GM18502 (cell line): ENCODE data around the gene SCG5.

ENCODE experiments used
- ATAC-seq: cut with Tn5 transposase; IDR thresholded peaks from one replicate; pipeline ENCODE4 v1.9.1; 2021; ENCODE audit warnings: mild to moderate bottlenecking; ENCODE audit not compliant: unreplicated experiment, poor library complexity

Gene SCG5

DNA sequence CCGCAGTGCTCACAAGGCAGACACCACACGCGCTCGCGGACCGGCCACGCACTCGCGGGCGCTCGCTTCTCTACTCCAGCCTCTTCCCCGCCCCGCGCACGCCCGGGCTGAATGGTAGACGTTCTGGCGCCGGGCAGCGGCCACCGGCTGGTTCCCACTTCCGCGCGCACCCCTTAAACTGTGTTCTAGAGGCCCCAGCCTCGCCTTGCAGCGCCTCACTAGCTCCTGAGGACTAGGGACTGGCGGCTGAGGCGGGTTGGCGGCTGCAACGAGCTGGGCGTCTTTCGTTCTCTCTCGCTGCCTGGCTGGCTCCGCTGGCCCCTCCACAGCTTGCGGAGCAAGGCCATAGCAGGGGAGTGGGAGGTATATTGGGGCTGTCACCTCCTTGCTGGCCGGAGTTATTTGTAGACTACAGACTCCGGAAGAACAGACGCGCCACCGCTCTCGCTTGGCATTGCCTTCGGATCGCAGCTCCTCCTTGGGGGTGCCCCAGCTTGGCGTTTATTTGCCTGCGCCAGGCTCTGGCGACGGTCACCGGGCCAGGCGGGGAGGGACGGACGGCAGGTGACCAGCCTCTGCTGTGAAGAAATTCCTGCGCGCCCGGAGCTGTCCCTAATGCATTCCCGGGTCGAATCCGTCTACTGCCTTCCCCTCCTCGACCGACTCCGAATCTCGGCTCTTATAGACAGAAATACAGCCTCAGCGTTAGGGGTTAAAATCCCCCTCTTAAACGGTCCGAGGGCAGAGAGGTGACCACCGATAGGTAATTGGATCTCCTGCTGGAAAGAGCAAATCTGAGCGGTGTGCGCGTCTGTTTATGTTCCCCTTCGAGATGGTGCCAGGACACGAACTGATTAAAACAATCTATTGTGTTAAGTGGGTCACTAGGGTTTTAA lies 77.6 kb downstream of the SCG5 start:
- ATAC-seq = no peak

DNA sequence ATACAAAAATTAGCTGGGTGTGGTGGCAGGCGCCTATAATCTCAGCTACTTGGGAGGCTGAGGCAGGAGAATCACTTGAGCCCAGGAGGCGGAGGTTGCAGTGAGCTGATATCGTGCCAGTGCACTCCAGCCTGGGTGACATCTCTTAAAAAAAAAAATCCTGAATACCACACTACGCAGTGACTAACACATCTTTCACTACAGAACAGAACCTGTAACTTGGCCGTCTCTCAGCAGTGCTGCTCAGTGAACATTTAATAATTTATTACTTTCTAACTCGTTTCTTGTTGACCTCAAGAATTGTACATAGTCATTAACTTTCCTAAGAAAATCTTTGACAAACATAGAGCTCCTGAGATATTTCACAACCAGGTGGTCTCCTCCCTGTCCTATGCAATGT lies 80.1 kb downstream of the SCG5 start:
- no peak for ATAC-seq

DNA sequence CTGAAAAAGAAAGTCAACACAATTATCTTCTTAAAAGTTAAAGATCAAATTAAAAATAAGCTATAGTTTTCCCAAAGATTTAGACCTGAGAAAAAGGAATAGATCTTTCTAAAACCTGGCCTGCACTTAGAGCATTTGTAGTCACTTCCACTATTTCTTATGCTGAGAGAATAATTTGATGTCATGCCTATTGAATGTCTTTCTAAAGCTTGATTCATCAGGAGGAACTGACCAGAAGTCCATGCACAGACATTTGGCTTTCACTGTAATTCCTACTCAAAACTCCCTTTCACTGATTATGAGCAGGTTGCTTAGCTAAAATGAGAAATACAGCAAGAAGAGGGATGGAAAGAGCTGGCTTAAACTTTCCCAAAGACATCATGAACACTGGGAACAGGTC lies 80.6 kb downstream of the SCG5 start:
- no peak for ATAC-seq

DNA sequence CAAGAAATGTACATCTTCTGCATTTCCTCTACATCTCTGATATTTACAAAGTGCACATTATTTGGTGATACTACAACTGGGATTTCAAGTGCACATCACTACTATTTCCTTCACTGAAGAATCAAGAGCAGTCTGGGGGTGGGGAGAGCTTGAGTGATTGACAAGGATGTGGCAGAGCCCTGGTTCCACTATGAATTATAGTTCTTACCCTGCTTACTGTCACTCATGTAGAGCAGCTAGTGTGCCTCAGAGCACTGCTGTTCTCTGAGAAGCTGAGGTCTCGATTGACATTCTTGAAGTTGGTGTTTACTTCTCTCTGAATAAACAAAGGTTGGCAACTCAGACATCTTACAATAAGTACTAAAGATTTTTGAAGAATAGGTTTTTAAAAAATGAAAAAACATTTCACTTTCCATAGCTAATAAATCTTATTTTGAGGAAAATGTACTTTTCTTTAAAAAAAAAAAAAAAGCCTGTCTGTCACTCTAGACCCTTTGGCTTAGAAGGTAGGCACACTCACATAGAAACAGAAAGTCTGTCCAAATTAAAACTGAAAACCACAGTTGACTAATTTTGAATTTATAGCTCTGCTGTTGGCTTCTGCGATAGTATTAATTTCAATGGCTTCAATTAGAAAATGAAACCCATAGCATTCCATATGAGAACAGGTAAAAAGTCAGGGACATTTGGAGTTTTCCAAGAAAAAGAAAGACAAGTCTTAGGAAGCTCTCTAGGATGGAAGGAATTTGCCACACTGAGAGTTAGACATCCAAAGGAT lies 81.8 kb downstream of the SCG5 start:
- peak; percentile 96 for ATAC-seq

DNA sequence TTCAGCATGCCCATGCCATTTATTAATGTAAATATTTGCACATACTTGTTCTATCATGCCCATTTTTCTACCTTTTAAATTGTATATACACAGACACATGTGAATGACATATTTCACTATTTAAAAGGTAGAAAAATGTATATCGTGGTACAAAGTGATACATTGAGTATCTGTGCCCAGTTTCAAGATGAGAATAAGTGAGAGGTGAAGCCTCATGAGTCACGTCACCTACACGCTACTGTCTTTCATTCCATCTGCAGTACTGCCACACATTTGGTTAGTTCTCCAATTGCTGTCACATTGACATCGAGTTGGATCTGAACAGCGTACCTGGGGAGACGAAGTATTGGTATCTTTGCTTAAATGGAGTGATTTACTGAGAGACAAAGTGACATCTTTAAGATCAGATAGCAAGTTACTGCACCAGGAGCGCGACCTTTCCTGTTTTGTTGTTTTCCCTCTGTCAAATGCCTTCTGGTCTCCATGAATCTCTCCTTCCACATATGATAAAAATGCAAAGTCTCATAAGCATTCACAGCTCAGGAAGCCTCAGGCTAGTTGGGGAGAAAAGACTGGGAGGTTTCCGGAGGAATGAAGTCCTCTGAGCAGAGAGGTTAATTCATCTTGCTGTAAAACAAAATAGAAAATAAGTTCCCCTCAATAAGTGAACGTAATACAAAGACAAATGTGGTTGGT lies 88.3 kb downstream of the SCG5 start:
- no peak for ATAC-seq

DNA sequence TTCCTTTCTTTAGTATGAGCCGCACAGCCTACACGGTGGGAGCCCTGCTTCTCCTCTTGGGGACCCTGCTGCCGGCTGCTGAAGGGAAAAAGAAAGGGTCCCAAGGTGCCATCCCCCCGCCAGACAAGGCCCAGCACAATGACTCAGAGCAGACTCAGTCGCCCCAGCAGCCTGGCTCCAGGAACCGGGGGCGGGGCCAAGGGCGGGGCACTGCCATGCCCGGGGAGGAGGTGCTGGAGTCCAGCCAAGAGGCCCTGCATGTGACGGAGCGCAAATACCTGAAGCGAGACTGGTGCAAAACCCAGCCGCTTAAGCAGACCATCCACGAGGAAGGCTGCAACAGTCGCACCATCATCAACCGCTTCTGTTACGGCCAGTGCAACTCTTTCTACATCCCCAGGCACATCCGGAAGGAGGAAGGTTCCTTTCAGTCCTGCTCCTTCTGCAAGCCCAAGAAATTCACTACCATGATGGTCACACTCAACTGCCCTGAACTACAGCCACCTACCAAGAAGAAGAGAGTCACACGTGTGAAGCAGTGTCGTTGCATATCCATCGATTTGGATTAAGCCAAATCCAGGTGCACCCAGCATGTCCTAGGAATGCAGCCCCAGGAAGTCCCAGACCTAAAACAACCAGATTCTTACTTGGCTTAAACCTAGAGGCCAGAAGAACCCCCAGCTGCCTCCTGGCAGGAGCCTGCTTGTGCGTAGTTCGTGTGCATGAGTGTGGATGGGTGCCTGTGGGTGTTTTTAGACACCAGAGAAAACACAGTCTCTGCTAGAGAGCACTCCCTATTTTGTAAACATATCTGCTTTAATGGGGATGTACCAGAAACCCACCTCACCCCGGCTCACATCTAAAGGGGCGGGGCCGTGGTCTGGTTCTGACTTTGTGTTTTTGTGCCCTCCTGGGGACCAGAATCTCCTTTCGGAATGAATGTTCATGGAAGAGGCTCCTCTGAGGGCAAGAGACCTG lies 89.5 kb downstream of the SCG5 start:
- no peak for ATAC-seq

DNA sequence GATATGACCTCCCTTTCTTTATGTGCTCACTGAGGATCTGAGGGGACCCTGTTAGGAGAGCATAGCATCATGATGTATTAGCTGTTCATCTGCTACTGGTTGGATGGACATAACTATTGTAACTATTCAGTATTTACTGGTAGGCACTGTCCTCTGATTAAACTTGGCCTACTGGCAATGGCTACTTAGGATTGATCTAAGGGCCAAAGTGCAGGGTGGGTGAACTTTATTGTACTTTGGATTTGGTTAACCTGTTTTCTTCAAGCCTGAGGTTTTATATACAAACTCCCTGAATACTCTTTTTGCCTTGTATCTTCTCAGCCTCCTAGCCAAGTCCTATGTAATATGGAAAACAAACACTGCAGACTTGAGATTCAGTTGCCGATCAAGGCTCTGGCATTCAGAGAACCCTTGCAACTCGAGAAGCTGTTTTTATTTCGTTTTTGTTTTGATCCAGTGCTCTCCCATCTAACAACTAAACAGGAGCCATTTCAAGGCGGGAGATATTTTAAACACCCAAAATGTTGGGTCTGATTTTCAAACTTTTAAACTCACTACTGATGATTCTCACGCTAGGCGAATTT lies 91.2 kb downstream of the SCG5 start:
- no peak for ATAC-seq

DNA sequence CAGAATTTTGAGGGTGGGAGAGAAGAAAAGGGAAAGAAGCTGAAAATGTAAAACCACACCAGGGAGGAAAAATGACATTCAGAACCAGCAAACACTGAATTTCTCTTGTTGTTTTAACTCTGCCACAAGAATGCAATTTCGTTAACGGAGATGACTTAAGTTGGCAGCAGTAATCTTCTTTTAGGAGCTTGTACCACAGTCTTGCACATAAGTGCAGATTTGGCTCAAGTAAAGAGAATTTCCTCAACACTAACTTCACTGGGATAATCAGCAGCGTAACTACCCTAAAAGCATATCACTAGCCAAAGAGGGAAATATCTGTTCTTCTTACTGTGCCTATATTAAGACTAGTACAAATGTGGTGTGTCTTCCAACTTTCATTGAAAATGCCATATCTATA lies 91.8 kb downstream of the SCG5 start:
- no peak for ATAC-seq

DNA sequence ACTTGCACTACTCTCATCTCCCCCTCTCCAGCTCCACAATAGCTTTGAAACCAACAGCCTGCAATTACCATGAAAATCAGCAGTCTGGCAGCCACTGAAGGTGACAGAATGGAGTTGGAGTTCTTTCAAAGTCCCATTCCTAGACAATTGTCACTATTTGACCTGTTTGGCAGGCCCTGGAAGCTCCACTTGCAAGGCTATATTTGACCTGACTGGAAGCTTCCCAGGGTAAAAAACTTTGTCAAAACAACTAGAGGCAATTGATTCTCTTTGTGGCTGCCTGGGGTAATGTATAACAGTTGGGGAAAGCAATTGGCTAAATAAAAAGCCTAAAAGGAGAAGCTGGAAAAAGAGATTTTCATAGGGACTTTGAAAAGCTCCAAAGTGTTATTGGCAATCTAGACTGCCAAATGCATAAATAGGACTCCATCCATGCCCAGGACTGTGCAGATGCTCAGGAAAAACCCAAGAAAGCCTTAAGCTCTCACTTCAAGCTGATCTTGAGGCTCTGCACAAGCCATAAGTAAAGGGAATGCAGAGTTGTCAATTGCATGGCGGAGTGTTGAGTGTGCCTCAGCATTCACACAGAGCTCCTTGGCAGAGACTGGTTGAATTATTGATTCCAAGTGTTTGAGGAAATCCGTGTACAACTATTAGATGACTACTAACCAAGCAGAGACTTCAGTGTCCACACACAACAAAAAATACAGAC lies 94.6 kb downstream of the SCG5 start:
- no peak for ATAC-seq

DNA sequence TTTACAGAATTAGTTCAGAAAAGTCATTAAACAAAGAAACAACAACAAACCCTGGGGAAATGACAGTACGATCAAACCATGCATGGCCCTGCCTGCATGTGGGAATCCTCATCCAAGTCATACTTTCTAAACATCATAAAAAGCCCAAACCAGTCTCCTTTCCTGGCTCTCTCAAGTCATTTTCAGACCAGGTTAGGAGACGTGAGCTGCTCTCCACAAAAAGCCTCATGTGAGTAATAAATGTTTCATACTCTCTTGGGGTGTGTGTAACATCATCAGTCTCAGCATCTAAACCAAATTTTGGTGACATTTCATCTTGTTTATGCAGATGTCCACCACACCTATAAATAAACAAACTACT lies 95.2 kb downstream of the SCG5 start:
- no peak for ATAC-seq

DNA sequence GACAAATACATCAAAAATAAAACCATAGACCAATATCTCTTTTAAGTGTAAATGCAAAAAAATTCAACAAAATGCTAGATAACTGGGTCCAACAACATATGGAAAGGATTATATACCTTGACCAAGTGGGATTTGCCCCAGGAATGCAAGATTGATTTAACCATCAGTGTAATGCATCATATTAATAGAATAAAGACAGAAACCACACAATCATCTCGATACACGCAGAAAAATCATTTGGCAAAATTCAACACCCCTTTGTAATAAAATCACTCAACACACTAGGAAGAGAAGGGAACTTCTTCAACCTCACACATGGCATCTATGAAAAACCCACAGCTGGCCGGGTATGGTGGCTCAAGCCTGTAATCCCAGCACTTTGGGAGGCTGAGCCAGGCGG lies 95.8 kb downstream of the SCG5 start:
- no peak for ATAC-seq

DNA sequence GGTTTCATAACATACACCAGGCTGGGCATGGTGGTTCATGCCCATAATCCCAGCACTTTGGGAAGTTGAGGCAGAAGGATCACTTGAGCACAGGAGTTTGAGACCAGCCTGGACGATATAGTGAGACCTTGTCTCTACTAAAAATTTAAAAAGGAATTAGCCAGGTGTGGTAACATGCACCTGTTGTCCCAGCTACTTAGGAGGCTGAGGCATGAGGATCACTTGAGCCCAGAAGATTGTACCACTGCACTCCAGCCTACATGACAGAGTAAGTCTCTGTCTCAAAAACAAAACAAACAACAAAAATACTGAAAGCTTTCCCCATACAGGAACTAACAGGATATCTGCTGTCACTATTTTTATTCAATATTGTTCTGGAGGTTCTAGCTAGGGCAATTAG lies 97.2 kb downstream of the SCG5 start:
- no peak for ATAC-seq

DNA sequence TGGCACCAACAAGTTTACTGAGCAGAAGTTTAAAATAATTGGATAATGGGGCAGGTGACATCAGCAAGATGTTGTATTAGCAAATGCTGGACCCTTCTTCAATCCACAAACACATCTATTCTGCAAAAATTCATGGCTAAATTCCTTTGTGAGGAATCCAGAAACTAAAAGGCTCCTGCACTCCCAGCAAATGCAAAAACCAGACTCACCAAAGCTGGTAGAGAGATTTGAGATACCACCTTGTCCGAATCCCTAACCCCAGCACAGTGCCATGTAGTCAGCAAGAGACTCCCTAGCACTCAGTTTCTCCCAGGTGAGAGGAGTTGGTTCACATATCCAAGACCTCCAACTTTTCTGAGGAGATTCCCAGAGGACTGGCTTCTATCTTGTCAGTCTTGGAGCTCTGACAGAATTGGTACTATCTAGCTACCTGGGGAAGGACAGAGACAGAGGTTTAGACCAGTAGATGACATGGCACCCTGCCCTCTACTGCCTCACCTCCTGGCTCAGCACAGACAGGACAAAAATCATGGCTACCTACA lies 98.1 kb downstream of the SCG5 start:
- no peak for ATAC-seq

DNA sequence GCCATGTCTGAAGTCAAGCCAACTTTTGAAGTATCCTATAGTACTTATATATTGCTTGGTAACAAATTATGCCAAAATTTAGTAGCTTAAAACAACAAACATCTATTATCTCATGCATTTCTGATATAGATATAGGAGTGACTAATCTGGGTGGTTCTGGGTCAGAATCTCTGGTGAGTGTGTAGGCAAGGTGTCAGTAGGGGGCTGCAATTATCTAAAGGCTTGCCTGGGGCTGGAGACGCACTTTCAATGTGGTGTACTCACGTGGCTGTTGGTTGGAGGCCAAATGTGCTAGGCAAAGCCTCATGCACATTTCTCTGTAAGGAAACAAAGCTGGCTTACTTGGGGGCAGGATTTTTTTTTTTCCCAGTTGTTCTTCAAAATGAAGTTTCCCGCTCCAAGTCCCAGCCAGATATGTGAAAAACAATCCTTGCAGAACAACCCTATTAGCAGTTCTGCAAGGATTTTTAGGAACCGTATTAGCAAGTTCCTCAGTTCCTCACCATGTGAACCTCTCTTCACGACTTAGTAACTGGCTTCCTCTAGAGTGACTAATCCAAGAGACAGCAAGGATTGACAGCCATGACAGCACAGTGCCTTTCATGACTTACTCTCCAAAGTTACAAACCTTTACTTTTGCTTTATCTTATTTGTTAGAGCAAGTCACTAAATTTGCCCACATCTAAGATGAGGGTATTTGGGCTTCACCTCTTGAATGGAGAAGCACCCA lies 102.1 kb downstream of the SCG5 start:
- ATAC-seq = no peak

DNA sequence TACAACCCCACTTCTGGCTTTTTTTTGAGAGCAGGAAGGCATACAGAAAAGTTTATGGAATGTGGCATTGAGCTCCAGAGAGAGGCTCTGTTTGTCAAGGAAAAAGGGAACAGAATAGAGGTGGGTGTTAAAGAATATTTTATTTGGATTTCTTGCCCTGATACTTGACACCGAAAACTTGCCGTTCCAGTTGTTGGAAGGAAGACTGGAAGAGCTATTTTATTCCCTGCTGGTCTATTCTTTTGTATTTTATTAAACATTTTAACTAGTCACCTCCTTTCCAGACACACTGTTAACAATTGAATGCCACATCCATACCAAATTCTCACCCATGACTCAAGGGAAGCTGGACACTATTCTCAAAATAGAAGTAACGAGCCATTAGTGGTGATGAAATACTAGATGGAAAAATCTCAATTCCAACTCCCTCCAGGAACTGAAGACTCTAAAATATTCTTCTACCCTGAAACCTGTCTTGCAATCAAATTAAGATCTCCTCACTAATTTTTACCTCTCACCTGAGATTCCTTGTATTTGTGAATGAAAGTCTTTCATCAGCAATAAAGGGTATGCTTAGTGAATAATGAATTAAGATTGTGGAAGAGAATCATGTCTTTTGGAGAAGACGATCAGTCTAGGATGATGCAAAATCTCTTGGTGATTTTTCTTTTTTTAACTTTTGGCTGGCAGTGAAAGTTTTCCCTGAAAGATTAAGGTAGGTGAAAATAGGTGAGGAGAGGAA lies 104.8 kb downstream of the SCG5 start:
- no peak for ATAC-seq
